ENCODE results near the gene GAD1. TPM values are rescaled to one million over a fixed set of nuclear protein-coding genes. Genes with fewer than 3 reads are reported as not detected.
A peak's percentile ranks its signal among the peaks of the same experiment; 100 is the strongest.

Gene GAD1
- total and polyA plus RNA-seq, 7 donors, result 0.06 TPM; not detected in 6

DNA sequence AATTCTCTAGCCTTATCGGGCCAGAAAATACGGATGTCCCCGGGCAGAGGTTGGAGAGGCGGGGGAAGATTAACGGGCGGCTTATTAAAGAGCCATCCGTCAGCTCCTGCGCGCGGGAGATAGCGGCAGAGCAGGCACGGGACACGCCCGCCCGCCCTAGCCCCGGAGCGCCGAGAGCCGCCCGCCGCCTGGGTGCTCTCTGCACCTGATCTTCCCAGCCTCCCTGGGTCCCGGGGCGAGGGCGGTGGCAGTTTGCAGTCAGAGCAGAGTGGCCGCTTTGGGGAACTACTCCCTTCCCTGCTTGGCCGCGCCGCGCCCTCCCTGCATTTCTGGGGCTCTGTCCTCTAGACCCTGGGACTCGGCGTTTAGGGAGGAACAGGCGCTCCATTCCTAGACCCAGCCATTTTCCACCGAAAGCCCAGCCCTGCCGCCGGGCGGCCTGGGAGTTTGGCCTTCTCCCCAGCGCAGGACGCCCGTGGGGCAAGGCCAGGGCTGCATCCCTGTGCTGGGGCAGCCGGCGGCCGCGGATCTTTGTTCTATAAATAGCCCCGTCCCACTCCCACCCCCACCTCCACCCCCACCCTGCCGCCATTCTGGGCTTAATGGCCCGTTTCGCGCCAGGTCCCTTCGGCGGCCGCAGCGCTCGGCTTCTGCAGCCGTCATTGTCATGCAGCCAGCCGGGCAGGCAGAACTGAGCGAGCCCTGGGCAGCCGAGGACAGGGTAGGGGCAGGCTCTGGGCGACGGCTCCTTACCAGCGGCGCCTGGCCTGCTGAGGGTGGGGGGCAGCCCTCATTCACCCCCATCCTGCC is 6.6 kb downstream of the GAD1 start:
- 0 to 2% (median 1%) methylated on average over 57 to 61 of the region's 61 CpGs for WGBS, 3 donors
- intact Hi-C loops (cut with DNase I), result no loop called here
- no peak for TF ChIP-seq CTCF (IDR thresholded peaks at IDR 0.05)

DNA sequence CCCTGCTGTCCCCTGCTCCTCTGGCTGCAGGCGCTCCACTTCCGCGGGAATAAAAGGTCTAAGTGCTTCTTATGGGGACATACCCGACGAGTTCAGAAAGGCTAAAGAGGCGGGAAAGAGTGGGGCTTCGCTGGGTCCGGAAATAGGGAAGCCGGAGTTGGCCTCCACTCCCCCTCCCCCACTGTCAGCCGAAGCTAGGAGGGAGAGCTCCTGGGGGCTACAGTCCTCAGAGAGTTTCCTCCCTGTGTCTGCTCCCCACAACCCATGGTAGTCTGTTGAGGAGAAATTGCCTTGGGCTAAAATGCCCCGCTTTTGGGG is 7.2 kb downstream of the GAD1 start:
- WGBS, 3 donors, result 12 to 21% (median 19%) methylated on average over 11 of the region's 11 CpGs
- ATAC-seq, result no peak
- Histone ChIP-seq H3K4me1 (peaks cover 37% of the 10 kb centered on the region), H3K27me3 (ENCODE audit: insufficient read depth in 3 of 3, low read length in 2 of 3) (peaks cover 0 to 68% (median 26%) of the 10 kb centered on the region in 3 donors), H3K36me3 (ENCODE audit: insufficient read depth in 1 of 2, low read depth in 1 of 2) (no peaks in the 10 kb centered on the region), H3K9me3 (no peaks in the 10 kb centered on the region), H3K27ac (no peak overlapping the region), H3K4me3 (peak overlapping the region; percentile 60)
- TF ChIP-seq CTCF (IDR thresholded peaks at IDR 0.05), result no peak
- DNase-seq, result no peak
- intact Hi-C loops (cut with DNase I), result no loop called here

More for the DNA sequence above, 6.6 kb downstream of the GAD1 start:
- ATAC-seq (peak; percentile 49 to 72 (median 56)), DNase-seq (no peak)
- peak overlapping the region; percentile 60 for H3K4me3 ChIP-seq
- no peak overlapping the region for H3K27ac ChIP-seq
- H3K9me3 ChIP-seq, result no peaks in the 10 kb centered on the region
- no peaks in the 10 kb centered on the region for H3K36me3 ChIP-seq (ENCODE audit: insufficient read depth in 1 of 2, low read depth in 1 of 2)
- peaks cover 37% of the 10 kb centered on the region for H3K4me1 ChIP-seq
- H3K27me3 ChIP-seq (ENCODE audit: insufficient read depth in 3 of 3, low read length in 2 of 3), result peaks cover 0 to 74% (median 25%) of the 10 kb centered on the region in 3 donors

DNA sequence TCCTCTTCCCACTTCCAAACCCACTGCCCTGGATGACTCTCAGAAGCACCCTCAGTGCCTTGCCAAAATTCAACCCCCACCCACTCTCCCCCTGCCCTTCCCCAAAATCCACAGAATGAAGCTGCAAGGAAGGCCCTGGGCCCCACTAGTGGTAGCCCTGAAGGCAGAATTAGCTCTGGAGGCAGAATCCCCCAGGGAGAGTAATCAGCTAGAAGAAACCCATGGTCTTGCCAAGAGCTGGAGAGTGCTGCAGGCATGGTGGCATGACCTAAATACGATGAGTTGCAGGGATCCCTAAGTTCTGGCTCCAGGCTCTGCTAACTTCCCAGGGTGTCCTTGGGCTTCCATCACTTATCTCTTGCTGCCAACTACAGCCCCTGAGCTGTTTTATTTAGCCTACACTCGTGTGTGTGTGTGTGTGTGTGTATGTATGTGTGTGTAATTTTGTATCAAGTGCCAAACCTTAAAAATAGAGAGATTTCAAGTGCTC is 7.9 kb downstream of the GAD1 start:
- DNase-seq (no peak), ATAC-seq (no peak)
- Histone ChIP-seq H3K36me3 (ENCODE audit: insufficient read depth in 1 of 2, low read depth in 1 of 2) (no peaks in the 10 kb centered on the region), H3K4me1 (peaks cover 37% of the 10 kb centered on the region), H3K27me3 (ENCODE audit: insufficient read depth in 3 of 3, low read length in 2 of 3) (peaks cover 0 to 64% (median 27%) of the 10 kb centered on the region in 3 donors), H3K4me3 (no peak overlapping the region), H3K9me3 (no peaks in the 10 kb centered on the region), H3K27ac (no peak overlapping the region)
- TF ChIP-seq CTCF (IDR thresholded peaks at IDR 0.05), result no peak
- WGBS, 3 donors, result 37 to 42% (median 39%) methylated on average over 2 of the region's 2 CpGs
- intact Hi-C loops (cut with DNase I), result no loop called here

DNA sequence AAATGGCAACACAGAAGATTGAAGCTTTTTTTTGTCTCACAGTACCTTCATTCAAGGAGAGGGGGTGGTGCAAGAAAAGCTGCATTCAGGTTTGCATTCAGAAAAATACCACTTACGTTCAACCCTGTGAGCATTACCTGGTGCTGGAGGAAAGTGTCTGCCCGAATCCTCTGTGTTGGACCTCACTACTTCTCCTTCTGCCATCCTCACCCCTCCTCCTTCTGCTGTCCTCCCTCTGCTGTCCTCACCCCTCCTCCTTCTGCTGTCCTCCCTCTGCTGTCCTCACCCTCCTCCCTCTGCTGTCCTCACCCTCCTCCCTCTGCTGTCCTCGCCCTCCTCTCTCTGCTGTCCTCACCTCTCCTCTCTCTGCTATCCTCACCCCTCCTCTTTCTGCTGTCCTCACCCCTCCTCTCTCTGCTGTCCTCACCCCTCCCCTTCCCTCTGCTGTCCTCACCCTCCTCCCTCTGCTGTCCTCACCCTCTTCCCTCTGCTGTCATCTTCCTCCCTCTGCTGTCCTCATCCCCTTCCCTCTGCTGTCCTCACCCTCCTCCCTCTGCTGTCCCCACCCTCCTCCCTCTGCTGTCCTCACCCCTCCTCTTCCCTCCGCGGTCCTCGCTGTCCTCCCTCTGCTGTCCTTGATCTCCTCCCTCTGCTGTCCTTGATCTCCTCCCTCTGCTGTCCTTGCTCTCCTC is 11.3 kb downstream of the GAD1 start:
- Histone ChIP-seq H3K4me1 (peaks cover 5% of the 10 kb centered on the region), H3K27me3 (ENCODE audit: insufficient read depth in 3 of 3, low read length in 2 of 3) (peaks cover 0 to 36% (median 7%) of the 10 kb centered on the region in 3 donors), H3K27ac (no peak overlapping the region), H3K4me3 (no peak overlapping the region), H3K9me3 (no peaks in the 10 kb centered on the region), H3K36me3 (ENCODE audit: insufficient read depth in 1 of 2, low read depth in 1 of 2) (no peaks in the 10 kb centered on the region)
- 84 to 92% (median 87%) methylated on average over 6 of the region's 6 CpGs for WGBS, 3 donors
- DNase-seq, result no peak
- ATAC-seq, result no peak
- TF ChIP-seq CTCF (IDR thresholded peaks at IDR 0.05), result no peak
- intact Hi-C loops (cut with DNase I), result no loop called here
